Heart left ventricle (tissue), 16 donors: ENCODE data around the gene VWA1. TPM values are rescaled to one million over a fixed set of nuclear protein-coding genes. Genes with fewer than 3 reads are reported as not detected.
A peak's percentile ranks its signal among the peaks of the same experiment; 100 is the strongest.

Experiments
- ATAC-seq, 4 donors: fragments of 200-7000 bp; cut with Tn5 transposase; one replicate each; pipeline ENCODE4 v1.9.1; 2020 to 2022; ENCODE audit warnings: moderate library complexity in 4 of 4, mild to moderate bottlenecking in 3 of 4, moderate number of reproducible peaks in 1 of 4
- DNase-seq, 5 donors: peaks; one replicate each; pipeline ENCODE4 v3.0.0-alpha.2; 2020
- H3K27ac ChIP-seq, 12 donors: fragments of 200-600 bp; sonication (generic) in 4 of 12; one replicate each; pipeline versions ENCODE4 v1.5.0 to v1.8.0; 2016 to 2022; ENCODE audit warnings: mild to moderate bottlenecking in 2 of 12
- H3K27me3 ChIP-seq, 9 donors: fragments of 200-600 bp; sonication (generic) in 2 of 9; one replicate each; pipeline versions ENCODE4 v1.5.1 to v1.8.0; 2016 to 2022; ENCODE audit warnings: mild to moderate bottlenecking in 3 of 9
- H3K36me3 ChIP-seq, 9 donors: fragments of 200-600 bp; sonication (generic) in 2 of 9; one replicate each; pipeline versions ENCODE4 v1.5.0 to v1.8.0; 2018 to 2022; ENCODE audit warnings: mild to moderate bottlenecking in 2 of 9
- H3K4me1 ChIP-seq, 12 donors: fragments of 200-600 bp; sonication (generic) in 4 of 12; one replicate each; pipeline versions ENCODE4 v1.5.0 to v1.8.0; 2016 to 2022; ENCODE audit warnings: mild to moderate bottlenecking in 3 of 12
- H3K4me3 ChIP-seq, 12 donors: fragments of 200-600 bp; sonication (generic) in 4 of 12; one replicate each; pipeline versions ENCODE4 v1.5.0 to v1.8.0; 2017 to 2022; ENCODE audit warnings: mild to moderate bottlenecking in 9 of 12, moderate library complexity in 4 of 12
- H3K9me3 ChIP-seq, 12 donors: fragments of 200-600 bp; sonication (generic) in 4 of 12; one replicate each; pipeline versions ENCODE4 v1.5.0 to v1.8.0; 2016 to 2022; ENCODE audit warnings: mild to moderate bottlenecking in 1 of 12
- CTCF ChIP-seq, 12 donors: fragments of 200-600 bp; sonication (generic) in 4 of 12; IDR thresholded peaks; one replicate each; pipeline versions ENCODE4 v1.5.0 to v1.8.0; 2018 to 2022; ENCODE audit warnings: antibody characterized with exemption in 12 of 12, mild to moderate bottlenecking in 5 of 12
- POLR2A ChIP-seq, 2 donors: fragments of 450-650 bp; IDR thresholded peaks; one replicate each; pipeline ENCODE4 v1.6.1; 2017; ENCODE audit warnings: antibody characterized with exemption in 2 of 2, mild to moderate bottlenecking in 2 of 2, moderate library complexity in 2 of 2
- WGBS, 4 donors: extraction: QIAGEN DNeasy Blood & Tissue Kit in 2 of 4; methylation state at CpG; one replicate each; pipeline versions ENCODE4 v1.1.5 to v1.1.7; 2013 to 2018; 5-methylcytosine and 5-hydroxymethylcytosine counted together
- intact Hi-C, 10 donors: fragments of 100-400 bp; cut with DNase I; formaldehyde crosslinking; loops; one replicate each; pipeline versions ENCODE4 v1.11.1 to v1.14.2; 2022
- polyA plus RNA-seq, 2 donors: library from polyadenylated mRNA; stranded (reverse); fragments of 200-250 nt; gene quantifications; one replicate each; pipeline ENCODE4 v1.2.3, GENCODE V29; 2013
- total RNA-seq, 9 donors: library from RNA; depleted of rRNA in 2 of 9; stranded (reverse); fragments of >200 nt in 2 of 9; fragmentation: NEBNext Ultra II Directional in 3 of 9; extraction: Animal tissue kit (Norgen Biotek cat#: 25700) in 3 of 9; gene quantifications; one replicate each; pipeline versions ENCODE4 v1.1.0 to v1.2.4, GENCODE V29; 2016 to 2023
- donor health status: ischemic (EF 13 %, LVEDD 7.1; RV severe dilation, severe dysfunction).
- donor health status: healthy with polysubstance abuse.
- donor health status: DM: no; HTN: yes; CAD: no.
- donor health status: DM: no; HTN: no; CAD: no.
- donor health status: ischemic (EF 25% LVEDD 6.9; RV normal size, moderate dysfunction).
- donor health status: ischemic (EF 25% LVEDD 5.7; RV mildly dilated, moderate dysfunction).
- donor health status: healthy.
- donor health status: DM: yes; HTN: yes; CAD: no.
- donor health status: ischemic (EF 35%, LVEDD 5.7; RV mildly dilated, moderate dysfunction).
- donor health status: nonischemic (EF 11% LVEDD 7.7; RV severe dilation, severe dysfunction).
- donor health status: DM: yes; HTN: yes; CAD: no.
- donor health status: PGD.
- donor health status: ischemic (EF 29% LVEDD 5.4; RV normal size, mild dysfunction).
- donor health status: nonischemic (EF 23%, LVEDD 6.1; RV moderate dilation, normal function).

The VWA1 gene
- total and polyA plus RNA-seq, 11 donors = 7.0 to 49.5 (median 14.8) TPM

GRCh38 chr1:1418464-1419362 is 16.8 kb upstream of the VWA1 start:
- DNase-seq (peak in 1 of 5 donors; percentile 53), ATAC-seq (peak in 1 of 4 donors; percentile 25)
- TF ChIP-seq CTCF (IDR thresholded peaks at IDR 0.05) = no peak
- no peak for TF ChIP-seq POLR2A (IDR thresholded peaks at IDR 0.05)
- WGBS, 4 donors = 92 to 95% (median 95%) methylated on average over 17 to 26 of the region's 26 CpGs
- Histone ChIP-seq H3K27ac (peak overlapping the region in 1 of 12 donors; percentile 79), H3K9me3 (no peaks in the 10 kb centered on the region), H3K4me1 (peaks cover 0 to 25% (median 2%) of the 10 kb centered on the region in 12 donors), H3K4me3 (no peak overlapping the region), H3K27me3 (peaks cover 0 to 10% (median 0%) of the 10 kb centered on the region in 9 donors), H3K36me3 (no peaks in the 10 kb centered on the region)
- intact Hi-C loops = no loop called here

GRCh38 chr1:1419363-1419812 is 16.1 kb upstream of the VWA1 start:
- H3K9me3 ChIP-seq = no peaks in the 10 kb centered on the region
- peaks cover 0 to 10% (median 0%) of the 10 kb centered on the region in 9 donors for H3K27me3 ChIP-seq
- 83 to 91% (median 85%) methylated on average over 19 to 21 of the region's 21 CpGs for WGBS, 4 donors
- peak in 3 of 4 donors; percentile 18 to 27 (median 25) for ATAC-seq
- peak overlapping the region; percentile 27 to 79 (median 67) for H3K27ac ChIP-seq
- DNase-seq = peak in 1 of 5 donors; percentile 55
- no peaks in the 10 kb centered on the region for H3K36me3 ChIP-seq
- intact Hi-C loops = no loop called here
- H3K4me3 ChIP-seq = peak overlapping the region in 10 of 12 donors; percentile 35 to 63 (median 54)
- TF ChIP-seq CTCF (IDR thresholded peaks at IDR 0.05) (no peak), POLR2A (IDR thresholded peaks at IDR 0.05) (no peak)
- H3K4me1 ChIP-seq = peaks cover 0 to 25% (median 2%) of the 10 kb centered on the region in 12 donors

GRCh38 chr1:1419813-1420653 is 15.5 kb upstream of the VWA1 start:
- 10 to 19% (median 14%) methylated on average over 55 to 112 of the region's 112 CpGs for WGBS, 4 donors
- intact Hi-C loops = no loop called here
- peak in 3 of 5 donors; percentile 14 to 70 (median 42) for DNase-seq
- Histone ChIP-seq H3K4me3 (peak overlapping the region in 10 of 12 donors; percentile 35 to 63 (median 54)), H3K27me3 (peaks cover 0 to 10% (median 0%) of the 10 kb centered on the region in 9 donors), H3K4me1 (peaks cover 0 to 25% (median 2%) of the 10 kb centered on the region in 12 donors), H3K9me3 (no peaks in the 10 kb centered on the region), H3K27ac (peak overlapping the region; percentile 27 to 79 (median 67)), H3K36me3 (no peaks in the 10 kb centered on the region)
- peak in 3 of 4 donors; percentile 52 to 68 (median 64) for ATAC-seq
- TF ChIP-seq POLR2A (IDR thresholded peaks at IDR 0.05) (no peak), CTCF (IDR thresholded peaks at IDR 0.05) (peak in 3 of 12 donors; percentile 8 to 20 (median 10))
